T follicular helper cell (primary cell): ENCODE results near the gene DNMT3A.
"Not testable (repeated sequence)": the region's sequence is repeated elsewhere in the genome, so short reads cannot be mapped to it uniquely, and the experiment has no call there.

Experiments used
- DNase-seq: peaks from one replicate; pipeline ENCODE4 v3.0.0-alpha.2; 2020; ENCODE audit warnings: low read depth

The DNMT3A gene

GRCh38 chr2:25234738-25235137, 107.0 kb downstream of the DNMT3A start:
- no peak for DNase-seq

DNA sequence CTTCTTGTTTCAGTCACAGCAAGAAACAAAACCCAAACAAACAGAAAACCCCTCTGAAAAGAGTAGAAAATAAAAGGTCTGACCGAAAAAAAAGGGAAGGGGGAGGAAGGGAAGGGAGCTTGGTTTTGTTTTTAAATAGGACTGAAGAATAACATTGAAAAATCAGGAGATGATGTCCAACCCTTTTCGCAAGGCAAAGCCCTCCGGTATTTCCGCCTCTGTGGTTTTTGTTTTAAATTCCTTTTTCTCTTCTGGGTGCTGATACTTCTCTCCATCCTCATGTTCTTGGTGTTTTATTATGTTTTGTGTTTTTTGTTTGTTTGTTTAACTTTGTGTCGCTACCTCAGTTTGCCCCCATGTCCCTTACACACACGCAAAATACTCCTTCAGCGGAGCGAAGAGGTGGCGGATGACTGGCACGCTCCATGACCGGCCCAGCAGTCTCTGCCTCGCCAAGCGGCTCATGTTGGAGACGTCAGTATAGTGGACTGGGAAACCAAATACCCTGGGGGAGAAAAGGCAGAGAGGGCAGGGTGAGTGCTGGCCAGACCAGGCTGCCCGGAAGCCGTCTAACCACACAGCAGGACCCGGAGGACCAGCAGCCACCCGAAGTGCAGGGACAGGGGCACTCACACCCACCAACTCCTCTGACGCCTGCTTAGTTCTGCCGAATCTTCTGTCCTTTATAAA, 107.7 kb downstream of the DNMT3A start:
- DNase-seq: no peak

GRCh38 chr2:25232248-25232825, 109.4 kb downstream of the DNMT3A start:
- no peak for DNase-seq

DNA sequence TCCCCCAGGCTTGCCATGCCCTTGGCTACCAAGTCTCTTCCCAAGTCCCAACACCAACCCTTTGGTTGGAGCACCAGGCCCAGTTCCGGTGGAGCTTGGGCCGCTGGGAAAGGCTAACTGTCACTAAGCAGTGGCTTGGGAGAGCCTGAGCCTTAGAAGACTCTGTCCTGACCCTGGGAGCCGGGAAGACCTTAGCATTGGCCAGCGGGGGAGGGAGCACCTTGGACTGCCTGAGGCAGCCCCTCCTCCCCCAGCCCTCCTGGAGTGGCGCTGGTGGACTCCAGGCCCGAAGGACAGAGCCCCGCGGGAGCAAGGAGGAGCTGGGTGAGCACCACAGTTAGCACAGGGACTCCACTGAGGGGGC, 110.8 kb downstream of the DNMT3A start:
- DNase-seq: no peak

DNA sequence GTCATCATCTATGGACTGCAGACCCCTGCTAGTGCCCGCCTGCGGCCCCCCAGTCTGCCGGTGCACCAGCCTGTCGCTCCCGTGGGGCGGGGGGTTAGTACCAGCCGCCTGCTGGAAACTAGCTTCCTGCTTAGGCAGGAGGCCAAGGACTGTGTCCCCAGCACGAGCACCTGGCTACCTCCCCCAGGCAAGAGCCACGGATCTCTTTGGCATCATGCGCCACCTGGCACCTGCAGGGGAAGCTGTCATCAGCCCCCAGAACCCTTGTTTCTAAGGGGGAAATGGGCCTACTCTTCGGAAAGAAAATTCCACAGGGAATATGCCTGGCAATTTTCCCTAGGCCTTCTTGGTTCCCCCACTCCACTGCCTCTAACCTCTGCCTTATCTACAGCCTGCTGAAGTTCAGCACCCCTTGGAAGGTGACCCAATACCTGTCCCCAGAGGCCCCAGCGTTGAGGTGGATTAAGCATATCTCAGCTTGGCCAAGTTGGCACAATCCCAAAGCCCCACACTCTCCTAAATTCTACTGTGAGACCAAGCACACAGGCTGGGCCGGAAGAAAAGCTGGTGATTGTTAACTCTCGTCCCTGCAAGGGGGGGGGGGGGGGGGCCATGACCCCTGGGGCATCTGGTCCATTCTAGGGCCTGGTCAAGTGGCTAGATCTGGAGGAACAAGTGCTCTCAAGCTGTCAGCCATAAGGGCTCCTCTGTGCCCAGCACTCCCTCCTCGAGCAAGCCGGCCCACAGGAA, 111.4 kb downstream of the DNMT3A start:
- DNase-seq: no peak

- DNase-seq: no peak
Measured at GRCh38 chr2:25229279-25230197, 112.2 kb downstream of the DNMT3A start.

GRCh38 chr2:25228848-25229278, 112.9 kb downstream of the DNMT3A start:
- DNase-seq: peak; percentile 26

GRCh38 chr2:25227576-25227975, 114.1 kb downstream of the DNMT3A start:
- no peak for DNase-seq

- DNase-seq: no peak
Measured at GRCh38 chr2:25226827-25227226, 114.9 kb downstream of the DNMT3A start.

DNA sequence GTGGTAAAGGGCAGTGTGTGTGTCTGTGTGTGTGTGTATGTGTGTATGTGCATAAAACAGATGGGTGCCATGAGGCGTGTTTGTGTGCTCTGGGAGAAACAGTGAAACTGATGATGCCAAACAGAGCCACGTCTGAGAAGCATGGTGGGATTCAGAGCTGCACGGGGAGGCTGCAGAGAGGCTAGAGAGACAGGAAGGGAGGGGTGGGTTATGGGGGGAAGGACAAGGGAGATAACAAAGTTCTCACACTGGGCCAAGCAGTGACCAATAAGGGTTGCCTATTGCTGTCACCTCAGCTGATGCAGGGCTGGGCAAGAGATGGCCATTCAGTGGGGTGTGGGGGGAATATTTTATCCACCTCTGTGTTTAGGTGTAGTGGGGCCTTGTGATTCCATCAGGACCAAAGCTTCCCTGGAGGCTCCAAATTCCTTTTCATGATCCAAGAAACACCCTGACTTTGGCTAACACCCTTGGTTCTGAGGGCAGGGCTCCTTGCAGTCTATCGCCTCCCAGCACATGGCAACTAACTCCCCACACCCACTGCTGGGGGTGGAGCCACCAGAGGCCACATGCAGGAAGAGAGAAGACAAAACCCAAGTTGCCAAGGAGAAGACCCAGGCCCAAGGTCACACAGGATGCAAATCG, 119.1 kb downstream of the DNMT3A start:
- DNase-seq: no peak

GRCh38 chr2:25221579-25221978, 120.1 kb downstream of the DNMT3A start:
- DNase-seq: no peak

- no peak for DNase-seq
Measured at GRCh38 chr2:25220313-25220712, 121.4 kb downstream of the DNMT3A start.

- no peak for DNase-seq
Measured at GRCh38 chr2:25219621-25220020, 122.1 kb downstream of the DNMT3A start.

- no peak for DNase-seq
Measured at GRCh38 chr2:25218100-25218499, 123.6 kb downstream of the DNMT3A start.

GRCh38 chr2:25215948-25216679, 125.6 kb downstream of the DNMT3A start:
- peak; percentile 69 for DNase-seq

DNA sequence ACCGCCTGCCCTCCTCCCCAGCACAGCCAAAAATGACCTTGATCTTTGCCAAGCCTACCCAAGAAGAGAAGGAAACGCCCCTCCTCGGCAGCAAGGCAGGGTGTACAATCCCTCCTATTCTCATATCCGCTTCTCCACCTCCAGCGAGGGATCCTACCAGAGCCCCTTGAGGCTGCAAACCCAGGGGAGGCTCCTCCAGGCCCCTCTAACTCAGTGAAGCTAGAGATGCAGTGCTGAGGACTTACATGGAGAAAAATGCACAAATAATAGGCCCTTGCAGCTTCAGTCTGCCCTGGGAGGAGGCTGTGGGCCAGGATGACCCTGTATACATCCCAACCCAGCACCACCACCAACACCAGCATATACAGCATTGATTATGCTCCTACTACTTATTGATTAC, 126.5 kb downstream of the DNMT3A start:
- no peak for DNase-seq

GRCh38 chr2:25213229-25213628, 128.5 kb downstream of the DNMT3A start:
- DNase-seq: no peak

- DNase-seq: not testable (repeated sequence)
Measured at GRCh38 chr2:25210923-25211322, 130.8 kb downstream of the DNMT3A start.

GRCh38 chr2:25207078-25207545, 134.6 kb downstream of the DNMT3A start:
- no peak for DNase-seq

GRCh38 chr2:25204190-25204838, 137.4 kb downstream of the DNMT3A start:
- DNase-seq: no peak
